GM10266 (cell line): ENCODE measurements around the gene PCYT2.

Experiments
- DNase-seq: peaks from one replicate; pipeline ENCODE4 v3.0.0; 2012; ENCODE audit errors: extremely low spot score
- TF ChIP-seq, protein P1 (sequence below): IDR thresholded peaks from 2 replicates; pipeline ENCODE4 v1.5.1; 2012; ENCODE audit warnings: mild to moderate bottlenecking, low read depth; ENCODE audit not compliant: control insufficient read depth, insufficient read depth; ENCODE audit errors: missing control alignments

Gene PCYT2

DNA sequence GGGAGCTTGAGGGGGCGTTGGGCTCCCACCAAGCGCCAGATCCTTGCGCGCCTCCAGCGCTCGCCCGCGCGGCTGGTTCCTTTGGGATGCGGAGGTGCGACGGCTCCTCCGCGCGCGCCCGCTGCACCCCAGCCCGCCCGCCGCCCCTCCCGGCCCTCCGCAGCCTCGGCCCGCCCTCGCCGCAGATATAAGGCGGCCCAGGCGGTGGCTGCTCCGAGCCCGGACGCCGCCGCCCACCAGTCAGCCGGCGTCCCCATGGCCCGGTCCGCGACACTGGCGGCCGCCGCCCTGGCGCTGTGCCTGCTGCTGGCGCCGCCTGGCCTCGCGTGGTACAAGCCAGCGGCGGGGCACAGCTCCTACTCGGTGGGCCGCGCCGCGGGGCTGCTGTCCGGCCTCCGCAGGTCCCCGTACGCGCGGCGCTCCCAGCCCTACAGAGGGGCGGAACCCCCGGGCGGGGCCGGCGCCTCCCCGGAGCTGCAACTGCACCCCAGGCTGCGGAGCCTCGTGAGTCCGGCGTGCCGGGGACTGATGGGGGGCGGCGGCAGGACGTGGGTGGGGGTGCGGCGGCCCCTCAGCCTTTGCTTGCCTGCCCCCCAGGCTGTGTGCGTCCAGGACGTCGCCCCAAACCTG lies 9.1 kb downstream of the PCYT2 start, which contains the start of gene NPB:
TSS of gene NPB (plus strand) at position 216 of the 630 bp plus-strand sequence. CDS start at position 256, 40 bp downstream.
- TF ChIP-seq, protein P1, sequence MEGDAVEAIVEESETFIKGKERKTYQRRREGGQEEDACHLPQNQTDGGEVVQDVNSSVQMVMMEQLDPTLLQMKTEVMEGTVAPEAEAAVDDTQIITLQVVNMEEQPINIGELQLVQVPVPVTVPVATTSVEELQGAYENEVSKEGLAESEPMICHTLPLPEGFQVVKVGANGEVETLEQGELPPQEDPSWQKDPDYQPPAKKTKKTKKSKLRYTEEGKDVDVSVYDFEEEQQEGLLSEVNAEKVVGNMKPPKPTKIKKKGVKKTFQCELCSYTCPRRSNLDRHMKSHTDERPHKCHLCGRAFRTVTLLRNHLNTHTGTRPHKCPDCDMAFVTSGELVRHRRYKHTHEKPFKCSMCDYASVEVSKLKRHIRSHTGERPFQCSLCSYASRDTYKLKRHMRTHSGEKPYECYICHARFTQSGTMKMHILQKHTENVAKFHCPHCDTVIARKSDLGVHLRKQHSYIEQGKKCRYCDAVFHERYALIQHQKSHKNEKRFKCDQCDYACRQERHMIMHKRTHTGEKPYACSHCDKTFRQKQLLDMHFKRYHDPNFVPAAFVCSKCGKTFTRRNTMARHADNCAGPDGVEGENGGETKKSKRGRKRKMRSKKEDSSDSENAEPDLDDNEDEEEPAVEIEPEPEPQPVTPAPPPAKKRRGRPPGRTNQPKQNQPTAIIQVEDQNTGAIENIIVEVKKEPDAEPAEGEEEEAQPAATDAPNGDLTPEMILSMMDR = no peak
- peak; percentile 61 for DNase-seq

DNA sequence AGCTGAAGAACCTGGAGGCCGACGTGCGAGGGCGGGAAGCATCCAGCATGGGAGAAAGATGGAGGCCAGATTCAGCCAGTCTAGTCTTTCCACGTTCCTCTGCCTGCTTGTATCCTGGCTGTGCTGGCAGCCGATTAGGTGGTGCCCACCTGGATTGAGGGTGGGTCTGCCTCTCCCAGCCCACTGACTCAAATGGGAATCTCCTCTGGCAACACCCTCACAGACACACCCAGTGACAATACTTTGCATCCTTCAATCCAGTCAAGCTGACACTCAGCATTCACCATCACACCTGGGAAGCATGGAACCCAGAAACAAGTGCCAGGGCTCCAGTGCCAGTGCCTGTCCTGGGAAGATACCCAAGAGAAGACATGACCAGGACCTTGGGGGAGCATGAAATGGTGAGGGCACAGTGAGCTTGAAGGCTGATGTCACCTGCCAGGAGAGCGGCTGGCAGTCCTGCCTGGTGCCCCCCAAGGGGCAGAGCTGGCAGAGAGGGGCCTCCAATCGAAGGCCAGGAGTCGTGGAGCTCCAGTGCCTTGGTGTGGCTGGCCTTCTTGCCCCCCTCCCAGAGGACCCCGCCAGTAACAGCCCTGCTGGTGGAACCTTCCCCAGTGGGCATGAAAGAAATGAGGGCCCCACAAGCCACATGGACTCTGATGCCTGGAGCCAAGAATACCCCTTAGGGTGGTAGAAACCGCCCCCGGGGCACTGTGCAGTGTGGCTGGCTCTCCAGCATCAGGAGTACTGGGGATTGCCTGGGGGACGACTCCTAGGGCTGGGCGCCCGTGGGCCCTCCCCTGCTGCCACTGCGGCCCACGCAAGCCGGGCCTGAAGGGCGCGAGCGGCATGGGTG lies 9.8 kb downstream of the PCYT2 start:
- no peak for DNase-seq

DNA sequence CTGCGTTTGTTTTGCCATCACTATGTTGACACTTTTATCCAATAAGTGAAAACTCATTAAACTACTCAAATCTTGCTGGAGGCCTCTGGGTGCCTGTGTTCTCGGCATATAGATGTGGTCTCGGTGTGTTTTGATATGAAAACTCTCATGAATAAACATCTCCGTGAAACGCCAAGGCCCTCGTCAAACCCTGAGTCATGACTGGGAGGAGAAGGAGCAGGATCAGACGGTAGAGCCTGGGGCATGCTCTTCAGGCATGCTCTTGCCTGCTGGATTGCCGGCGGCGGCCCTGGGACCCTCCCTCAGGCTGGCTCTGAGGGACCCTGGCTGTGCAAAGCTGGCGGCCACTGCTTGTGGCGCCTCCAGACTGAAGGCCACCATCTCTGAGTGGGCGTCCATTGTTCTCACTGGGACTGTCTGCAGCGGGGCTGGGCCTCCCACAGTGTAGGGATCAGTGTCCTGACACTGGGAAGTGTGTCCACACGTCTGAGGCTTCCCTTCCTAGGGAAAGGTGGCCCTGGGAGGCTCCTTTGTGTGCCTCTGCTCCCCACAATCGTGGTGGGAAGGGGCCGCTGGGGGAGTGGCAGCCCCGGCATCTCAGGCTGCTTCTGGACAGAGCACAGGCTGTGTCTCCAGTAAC lies 10.9 kb downstream of the PCYT2 start:
- no peak for DNase-seq
- TF ChIP-seq, protein P1 = no peak

More for the DNA sequence above, 9.8 kb downstream of the PCYT2 start:
- TF ChIP-seq, protein P1 = no peak

DNA sequence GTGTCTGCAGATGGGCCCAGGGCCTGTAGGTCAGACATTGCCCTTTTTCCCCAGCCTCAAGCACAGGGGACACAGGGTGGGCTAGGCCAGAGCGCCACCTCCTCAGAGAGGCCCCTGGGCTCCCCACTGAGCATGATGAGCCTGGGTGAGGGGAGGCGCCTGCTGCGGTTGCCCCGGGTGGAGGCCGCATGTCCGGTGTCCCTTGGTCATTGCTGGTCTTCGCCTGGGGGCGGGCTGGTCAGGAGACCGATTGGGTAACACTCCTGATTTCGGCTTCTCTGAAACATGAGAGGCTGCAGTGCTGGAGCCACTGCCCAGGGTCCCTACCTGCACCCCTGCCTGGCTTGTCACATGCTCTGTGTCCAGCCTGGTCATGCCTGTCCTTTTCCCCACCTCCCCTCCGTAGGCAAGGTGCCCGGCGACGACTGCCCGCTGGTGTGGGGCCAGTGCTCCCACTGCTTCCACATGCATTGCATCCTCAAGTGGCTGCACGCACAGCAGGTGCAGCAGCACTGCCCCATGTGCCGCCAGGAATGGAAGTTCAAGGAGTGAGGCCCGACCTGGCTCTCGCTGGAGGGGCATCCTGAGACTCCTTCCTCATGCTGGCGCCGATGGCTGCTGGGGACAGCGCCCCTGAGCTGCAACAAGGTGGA lies 11.6 kb downstream of the PCYT2 start:
- DNase-seq = no peak
- TF ChIP-seq, protein P1 = no peak

DNA sequence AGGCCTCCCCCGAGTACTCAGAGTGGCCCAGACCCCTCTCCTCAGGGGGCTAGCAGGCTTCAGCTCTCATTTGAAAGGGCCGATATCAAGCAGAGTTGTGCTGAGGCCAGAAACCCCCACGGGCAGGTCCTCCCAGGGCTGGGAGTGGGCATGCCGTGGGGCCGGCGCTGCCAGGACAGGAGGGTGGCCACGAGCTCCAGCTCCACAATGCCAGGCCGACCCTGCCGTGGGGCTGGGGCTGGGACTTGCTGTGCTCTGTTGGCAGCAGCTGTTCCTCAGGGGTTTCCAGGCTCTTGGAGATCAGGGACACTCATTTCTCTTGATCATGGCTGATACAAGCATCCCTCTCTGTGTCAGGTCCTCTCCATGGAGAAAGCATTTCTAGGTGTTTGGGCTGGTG lies 12.3 kb downstream of the PCYT2 start:
- DNase-seq = no peak
- TF ChIP-seq, protein P1 = no peak

DNA sequence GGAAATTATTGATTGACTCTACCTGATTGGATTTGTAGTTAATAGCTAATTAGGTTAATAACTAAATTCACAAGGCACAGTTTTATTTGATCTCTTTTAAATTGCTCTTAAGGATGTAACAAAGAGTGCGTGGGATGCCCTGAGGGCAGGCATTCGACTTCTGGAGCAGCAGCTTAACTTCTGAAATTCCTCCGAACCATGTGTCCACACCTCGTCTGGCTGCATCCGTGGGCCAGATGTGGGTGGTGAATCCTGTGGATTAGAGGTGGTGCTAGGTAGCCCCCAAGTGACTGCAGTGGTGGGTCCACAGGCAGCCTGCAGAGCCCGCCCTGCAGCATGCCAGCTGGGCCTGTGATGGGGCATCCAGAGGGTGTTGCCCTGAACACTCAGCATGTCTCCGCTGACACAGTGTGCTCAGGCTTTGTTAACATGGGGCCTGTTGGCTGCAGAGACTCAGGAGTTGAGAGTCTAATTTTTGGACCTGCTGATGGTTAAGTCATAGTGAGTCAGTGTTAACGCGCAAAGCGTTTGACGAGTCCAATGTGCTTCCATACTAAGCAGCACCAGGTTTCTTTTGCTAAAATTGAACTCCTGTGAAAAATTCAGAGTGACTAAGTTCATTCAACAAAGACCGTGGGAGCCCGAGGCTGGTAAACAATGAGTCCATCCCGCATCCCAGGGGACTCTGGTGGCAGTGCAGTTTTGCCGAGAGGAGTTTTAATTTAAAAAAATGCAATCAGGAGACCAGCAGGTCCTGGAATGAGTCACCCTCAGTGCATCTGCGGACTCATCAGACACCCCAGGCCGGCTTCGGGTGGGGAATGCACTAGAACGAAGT lies 13.0 kb downstream of the PCYT2 start:
- no peak for DNase-seq
- TF ChIP-seq, protein P1 = no peak
